Anterior cingulate cortex (tissue), 58 donors: ENCODE measurements around the gene PSEN1.

ENCODE experiments used
- DNase-seq, 58 donors: peaks; one replicate each; lab custom pipeline; 2025; lab: John Stamatoyannopoulos, UW

The PSEN1 gene

DNA sequence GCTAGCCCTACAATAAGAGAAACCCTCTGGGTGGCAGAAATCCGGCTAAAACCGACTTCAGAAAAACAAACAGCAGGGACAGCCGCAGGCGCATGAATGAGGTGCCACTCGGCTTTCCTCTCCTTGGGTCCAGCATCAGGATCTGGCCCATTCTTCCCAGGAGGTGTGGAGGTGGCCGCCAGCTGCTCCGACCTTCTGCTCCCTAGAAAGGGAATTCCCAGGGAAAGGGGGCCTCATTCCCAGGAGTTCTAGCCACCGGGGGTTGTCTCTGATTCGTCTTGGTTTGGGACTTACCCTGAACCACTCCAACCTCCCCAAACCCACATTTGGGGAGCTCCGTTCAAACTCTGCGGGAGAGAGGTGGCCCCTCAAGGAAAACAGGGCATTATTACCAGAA is 114.0 kb downstream of the PSEN1 start:
- DNase-seq: no peak

DNA sequence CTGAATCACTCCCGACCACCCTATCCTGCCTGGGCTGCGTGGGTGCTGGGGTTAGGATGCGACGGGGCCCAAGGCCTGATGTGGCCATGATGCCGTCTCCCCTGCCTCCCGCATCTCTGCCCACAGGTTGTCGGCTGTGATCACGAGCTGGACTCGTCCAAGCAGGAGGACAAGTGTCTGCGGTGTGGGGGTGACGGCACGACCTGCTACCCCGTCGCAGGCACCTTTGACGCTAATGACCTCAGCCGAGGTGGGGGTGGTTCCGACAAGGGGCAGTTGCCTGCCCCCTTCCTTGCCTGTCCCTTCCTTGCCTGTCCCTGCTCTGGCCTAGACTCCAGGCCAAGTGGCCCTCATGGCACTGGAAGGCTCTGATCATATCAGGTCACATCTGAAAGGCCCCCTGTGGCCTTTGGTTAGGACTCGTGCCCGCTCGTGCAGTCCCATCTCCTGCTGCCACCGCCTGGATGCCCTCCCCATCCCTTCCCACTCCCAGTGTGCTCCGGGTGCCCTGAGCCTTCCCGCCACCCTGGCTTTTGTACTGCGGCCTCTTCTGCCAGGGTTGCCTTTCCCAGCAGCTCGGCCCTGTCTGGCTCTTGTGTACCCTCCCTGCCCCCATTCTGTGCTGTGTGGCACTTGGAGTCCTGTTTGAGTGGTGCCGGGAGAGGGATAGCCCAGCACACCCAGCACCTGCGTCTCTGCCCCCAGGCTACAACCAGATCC is 114.6 kb downstream of the PSEN1 start:
- DNase-seq: no peak

DNA sequence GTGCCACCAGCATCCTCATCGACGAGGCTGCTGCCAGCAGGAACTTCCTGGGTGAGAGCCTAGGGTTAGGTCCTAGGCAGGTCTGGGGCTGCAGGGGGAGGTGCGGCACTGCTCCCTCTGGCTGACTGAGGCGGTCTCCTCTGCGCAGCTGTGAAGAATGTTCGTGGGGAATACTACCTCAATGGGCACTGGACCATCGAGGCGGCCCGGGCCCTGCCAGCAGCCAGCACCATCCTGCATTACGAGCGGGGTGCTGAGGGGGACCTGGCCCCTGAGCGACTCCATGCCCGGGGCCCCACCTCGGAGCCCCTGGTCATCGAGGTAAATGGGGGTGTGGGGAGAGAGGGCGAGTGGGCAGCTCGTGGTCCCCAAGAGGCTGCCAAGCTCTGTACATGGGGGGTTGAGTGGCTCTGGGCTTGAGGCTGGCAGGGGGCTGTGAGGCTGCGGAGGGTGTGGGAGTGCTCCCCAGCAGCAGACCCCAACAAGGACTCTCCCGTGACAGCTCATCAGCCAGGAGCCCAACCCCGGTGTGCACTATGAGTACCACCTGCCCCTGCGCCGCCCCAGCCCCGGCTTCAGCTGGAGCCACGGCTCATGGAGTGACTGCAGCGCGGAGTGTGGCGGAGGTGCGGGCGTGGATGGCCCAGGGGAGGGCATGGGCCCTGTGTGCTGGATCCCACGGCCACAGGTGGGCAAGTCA is 115.4 kb downstream of the PSEN1 start:
- no peak for DNase-seq

DNA sequence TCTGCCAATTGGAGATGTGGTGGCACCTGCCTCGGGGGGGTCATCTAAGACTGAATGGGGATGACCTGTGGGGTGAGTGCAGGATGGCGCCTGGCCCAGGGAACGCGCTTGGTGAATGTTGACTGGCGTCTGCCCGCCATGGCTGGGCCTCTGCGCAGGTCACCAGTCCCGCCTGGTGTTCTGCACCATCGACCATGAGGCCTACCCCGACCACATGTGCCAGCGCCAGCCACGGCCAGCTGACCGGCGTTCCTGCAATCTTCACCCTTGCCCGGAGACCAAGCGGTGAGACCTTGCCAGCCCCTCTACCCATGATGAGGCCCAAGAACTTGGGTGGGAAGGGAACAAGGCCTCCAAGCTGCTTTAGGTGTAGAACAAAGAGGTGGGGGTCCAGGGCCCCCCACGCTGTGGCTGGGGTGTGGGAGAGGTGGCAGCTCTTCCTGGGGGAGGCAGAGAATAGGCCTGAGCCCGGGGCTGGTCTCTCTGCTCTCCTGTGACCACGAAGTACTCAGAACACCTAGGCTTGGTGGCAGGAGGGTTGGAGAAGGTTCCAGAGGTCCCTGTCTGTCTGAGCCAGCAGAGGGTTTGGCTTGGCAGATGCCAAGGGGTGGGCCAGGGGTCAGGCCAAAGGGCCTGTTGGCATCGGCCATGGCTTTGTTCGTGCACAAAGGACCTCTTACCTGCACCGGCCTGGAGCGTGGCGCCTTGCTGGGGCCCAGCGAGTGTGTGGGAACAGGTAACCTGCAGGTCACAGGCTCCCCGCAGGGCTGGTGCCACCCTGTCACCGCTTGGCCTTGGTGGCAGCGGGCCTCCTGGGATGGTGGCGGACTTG is 116.4 kb downstream of the PSEN1 start:
- no peak for DNase-seq

DNA sequence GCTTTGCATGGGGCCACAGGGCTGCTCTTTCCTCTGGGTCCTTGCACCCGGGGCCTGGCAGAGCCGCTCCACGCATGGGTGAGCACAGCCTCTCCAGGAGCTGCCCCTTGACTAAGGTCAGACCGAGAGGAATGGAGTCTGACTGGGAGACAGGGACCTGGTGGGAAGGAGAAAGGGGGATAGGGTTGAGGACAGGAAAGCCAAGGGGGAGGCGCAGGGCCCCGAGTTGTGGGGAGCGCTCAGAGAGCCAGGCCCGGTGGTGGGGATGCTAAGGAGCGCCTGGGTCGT is 117.0 kb downstream of the PSEN1 start:
- no peak for DNase-seq

DNA sequence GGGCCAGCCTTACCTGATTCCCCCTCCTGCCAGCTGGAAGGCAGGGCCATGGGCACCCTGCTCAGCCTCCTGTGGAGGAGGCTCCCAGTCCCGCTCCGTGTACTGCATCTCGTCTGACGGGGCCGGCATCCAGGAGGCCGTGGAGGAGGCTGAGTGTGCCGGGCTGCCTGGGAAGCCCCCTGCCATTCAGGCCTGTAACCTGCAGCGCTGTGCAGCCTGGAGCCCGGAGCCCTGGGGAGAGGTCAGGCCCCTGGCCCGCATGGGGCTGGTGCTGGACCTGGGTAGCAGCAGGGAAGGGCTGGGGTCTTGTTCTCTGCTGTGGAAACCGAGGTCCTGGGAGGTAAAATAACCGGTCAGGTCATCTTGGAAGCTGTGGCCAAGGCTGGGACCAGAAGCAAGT is 117.4 kb downstream of the PSEN1 start:
- no peak for DNase-seq

DNA sequence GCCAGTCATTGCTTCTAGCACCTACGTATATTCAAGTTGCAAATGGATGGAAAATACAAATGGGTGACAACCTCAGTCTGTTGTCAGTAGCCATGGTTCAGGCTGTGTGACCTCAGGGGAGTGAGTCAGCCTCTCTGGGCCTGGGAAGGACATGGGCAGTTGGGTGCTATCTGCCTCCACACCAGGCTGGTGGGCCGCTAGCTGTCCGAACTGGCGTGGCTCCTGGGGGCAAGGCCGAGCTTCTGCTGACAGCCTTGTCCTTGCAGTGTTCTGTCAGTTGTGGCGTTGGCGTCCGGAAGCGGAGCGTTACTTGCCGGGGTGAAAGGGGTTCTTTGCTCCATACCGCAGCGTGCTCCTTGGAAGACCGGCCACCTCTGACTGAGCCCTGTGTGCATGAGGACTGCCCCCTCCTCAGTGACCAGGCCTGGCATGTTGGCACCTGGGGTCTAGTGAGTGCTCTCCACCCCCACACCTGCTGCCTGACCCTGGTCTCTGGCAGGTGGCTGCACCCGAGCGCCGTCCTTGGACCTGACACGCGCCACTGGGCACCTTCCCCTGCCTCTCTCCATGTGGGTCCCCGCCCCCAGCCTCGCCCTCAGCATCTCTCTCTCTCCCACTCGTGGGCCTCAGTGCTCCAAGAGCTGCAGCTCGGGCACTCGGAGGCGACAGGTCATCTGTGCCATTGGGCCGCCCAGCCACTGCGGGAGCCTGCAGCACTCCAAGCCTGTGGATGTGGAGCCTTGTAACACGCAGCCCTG is 118.1 kb downstream of the PSEN1 start:
- no peak for DNase-seq

DNA sequence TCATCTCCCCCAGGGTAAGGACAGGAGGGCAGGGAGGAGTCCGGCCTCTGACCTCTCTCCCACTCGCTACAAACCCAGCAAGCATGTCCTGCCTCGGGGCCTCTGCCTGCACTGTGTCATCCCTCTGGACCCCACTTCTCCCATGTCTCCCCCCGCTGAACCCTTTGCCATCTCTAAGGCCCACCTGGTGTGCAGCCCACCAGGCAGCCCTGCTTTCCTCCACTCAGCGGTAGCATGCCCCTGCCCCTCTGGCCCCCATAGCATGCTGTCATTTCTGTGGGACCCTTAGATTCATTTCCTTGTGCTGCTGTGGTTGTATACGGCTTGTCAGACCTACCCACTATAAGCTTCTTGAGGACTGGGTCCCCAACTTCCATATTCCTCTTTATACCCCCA is 118.7 kb downstream of the PSEN1 start:
- DNase-seq: no peak

DNA sequence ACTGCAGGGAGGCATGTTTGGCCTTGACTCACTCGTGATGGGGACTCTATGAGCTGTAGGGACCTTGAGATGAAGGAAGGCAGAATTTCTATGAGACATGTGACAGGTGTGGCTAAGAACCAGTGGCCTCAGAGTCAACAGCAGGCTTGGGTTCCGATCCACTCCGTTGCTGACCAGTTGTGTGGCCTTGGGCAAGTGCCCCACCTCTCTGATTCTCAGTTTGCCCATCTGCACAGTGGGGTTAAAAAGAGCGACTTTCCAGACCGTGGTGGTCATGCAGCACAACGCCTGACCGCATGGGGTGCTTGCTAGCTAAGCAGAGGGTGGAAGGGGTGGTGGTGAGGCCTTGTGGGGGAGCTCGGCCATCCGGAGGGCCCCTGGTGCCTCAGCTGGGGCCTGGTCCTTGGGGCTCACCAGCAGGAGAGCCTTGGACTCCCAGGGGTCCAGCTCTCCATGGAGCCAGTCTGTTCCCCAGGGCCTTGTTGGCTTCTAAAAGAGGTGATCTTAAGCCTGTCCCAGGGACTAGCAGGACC is 119.5 kb downstream of the PSEN1 start:
- DNase-seq: no peak

DNA sequence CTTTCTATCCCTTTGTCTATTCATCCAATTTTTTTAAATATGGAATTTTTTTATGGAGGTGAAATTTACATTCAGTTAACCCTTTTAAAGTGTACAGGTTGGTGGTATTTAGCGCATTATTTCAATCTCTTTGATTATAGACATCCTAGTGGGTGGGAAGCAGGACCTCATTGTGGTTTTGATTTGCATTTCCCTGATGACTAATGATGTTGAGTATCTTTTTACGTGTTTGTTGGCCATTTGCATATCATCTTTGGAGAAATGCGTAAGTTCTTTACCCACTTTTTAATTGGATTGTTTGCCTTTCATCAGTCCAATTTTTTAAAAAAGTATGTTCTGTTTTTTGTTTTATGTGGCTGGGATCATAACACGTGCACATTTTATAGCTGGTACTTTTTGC is 121.8 kb downstream of the PSEN1 start:
- no peak for DNase-seq

DNA sequence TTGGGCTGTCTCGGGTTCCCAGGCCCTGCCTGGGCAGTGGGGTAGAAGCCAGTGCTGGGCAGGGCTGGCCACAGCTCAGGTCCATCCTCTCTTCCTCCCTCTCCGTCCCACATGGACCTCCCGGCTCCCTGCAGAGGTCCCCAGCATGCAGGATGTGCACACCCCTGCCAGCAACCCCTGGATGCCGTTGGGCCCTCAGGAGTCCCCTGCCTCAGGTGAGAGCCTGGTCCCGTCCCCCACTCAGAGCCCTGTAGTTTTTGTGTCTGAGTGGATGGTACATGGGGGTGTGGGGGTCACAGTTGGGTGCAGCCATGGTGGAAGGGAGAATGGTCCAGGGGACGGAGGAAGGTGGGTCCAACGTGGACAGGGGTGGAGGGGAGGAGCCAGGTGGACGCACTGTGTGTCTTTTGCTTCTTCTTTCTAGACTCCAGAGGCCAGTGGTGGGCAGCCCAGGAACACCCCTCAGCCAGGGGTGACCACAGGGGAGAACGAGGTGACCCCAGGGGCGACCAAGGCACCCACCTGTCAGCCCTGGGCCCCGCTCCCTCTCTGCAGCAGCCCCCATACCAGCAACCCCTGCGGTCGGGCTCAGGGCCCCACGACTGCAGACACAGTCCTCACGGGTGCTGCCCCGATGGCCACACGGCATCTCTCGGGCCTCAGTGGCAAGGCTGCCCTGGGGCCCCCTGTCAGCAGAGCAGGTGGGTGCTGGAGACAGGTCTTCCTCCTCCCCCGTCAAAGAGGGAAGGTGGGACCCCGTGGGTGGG is 122.7 kb downstream of the PSEN1 start:
- no peak for DNase-seq

DNA sequence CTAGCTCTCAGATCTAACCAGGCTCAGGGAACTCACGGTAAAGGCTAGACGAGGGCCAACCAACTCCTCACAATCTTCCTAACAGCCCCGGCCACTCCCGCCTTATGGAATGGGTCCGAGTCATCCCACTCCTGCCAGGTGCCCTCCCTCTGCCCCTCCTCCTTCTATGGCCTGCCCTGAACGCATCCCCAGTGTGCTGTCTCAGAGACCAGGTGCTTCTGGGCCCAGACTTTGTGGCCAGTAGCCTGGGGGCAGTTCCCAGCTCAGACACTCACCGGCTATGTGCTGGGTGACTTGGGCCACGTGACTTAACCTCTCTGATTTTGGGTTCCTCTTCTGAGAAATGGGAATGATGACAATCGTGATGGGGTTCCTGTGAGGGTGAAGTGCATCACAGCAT is 123.5 kb downstream of the PSEN1 start:
- DNase-seq: no peak

DNA sequence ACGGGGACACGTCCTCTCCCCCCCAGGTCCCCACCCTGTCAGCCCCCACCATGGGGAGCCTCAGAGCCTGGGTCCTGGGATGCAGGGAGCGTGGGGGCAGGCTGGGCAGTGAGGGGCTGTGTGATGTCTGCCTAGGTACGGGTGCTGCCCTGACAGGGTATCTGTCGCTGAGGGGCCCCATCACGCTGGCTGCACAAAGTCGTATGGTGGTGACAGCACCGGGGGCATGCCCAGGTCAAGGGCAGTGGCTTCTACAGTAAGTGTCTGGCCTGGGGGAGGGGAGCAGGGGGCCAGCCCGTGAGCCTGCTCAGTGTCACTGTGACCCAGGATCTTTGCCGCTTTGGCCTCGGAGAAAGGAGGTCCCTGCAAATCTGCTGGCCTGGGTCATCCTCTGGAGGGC is 124.3 kb downstream of the PSEN1 start:
- no peak for DNase-seq

DNA sequence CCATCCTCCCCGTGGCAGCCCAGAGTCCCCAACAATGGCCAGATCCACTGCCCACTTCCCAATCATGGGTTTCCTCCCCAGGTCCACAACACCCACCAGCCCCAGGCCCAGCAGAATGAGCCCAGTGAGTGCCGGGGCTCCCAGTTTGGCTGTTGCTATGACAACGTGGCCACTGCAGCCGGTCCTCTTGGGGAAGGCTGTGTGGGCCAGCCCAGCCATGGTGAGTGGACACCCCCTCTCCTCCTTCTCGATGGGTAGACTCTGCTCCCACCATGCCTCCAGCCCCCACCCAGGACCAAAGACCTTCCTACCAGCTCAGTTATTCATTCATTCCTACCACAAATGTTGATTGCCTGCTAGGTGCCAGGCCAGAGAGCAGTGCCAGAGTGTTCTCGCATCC is 124.8 kb downstream of the PSEN1 start:
- peak in 1 of 58 donors; percentile 19 for DNase-seq

DNA sequence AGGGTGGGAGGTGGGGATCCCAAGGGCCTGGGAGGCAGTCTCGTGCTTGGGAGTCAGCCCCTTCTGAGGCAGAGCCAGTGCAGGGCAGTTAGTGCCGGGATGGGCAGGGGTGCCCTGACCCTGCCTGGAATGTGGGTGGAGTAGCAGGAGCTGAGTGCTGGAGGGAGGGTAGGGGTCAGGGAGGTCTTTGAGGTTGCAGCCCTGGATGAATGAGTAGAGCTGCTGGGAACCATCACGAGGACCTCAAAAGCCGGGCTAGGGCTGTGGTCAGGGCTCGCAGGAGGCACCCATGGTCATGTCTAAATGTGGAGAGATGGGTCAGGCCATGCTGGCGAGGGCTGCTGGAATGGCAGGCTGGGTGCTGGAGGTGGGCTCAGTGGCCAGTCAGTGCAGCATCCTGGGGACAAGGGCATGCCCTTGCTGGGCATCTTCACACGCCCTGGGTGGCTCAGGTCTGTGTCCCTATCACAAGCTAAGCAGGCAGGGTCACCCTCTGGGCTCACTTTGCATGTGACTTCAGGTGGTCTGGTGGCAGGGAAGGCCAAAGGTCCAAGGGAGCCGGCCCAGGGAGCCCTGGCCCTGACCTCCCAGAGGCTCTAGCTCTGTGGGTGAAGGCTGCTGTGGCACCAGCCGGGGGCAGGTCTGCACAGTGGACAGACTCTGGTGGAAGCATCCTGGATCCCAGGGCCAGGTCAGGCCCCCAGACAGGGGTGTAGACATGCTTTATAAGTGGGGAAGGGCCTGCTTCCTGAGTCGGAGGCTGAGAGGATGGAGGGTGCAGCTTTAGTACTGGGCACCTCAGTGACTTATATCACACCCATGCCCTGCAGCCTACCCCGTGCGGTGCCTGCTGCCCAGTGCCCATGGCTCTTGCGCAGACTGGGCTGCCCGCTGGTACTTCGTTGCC is 125.5 kb downstream of the PSEN1 start:
- DNase-seq: no peak

DNA sequence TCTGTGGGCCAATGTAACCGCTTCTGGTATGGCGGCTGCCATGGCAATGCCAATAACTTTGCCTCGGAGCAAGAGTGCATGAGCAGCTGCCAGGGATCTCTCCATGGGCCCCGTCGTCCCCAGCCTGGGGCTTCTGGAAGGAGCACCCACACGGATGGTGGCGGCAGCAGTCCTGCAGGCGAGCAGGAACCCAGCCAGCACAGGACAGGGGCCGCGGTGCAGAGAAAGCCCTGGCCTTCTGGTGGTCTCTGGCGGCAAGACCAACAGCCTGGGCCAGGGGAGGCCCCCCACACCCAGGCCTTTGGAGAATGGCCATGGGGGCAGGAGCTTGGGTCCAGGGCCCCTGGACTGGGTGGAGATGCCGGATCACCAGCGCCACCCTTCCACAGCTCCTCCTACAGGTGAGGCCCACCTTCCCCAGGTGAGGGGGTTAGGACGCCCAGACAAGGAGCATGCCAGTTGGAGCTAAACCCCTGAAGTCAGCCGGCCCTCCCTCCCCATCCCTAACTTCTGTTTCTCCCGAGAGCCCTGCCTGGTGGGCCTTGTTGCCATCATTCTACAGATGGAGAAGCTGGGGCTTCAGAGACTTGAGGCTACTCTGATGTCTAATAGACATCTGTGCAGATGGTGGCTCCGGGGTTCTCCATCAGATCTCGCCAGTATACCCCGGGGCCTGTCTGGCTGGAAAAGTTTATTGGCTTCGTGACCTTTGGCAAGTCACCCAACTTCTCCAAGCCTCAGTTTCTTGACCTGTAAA is 126.3 kb downstream of the PSEN1 start:
- no peak for DNase-seq

DNA sequence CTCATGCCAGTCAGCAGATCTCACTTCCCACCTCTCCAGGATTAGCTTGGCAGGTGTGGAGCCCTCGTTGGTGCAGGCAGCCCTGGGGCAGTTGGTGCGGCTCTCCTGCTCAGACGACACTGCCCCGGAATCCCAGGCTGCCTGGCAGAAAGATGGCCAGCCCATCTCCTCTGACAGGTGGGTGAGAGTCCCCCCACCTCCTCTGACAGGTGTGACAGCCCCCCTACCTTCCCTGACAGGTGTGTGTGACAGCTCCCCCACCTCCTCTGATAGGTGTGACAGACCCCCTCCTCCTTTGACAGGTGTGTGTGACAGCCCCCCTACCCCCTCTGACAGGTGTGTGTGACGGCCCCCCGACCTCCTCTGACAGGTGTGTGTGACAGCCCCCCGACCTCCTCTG is 127.3 kb downstream of the PSEN1 start:
- no peak for DNase-seq
